Thoracic aorta (tissue), 2 donors: ENCODE data around the gene CKAP2L. TPM values are rescaled to one million over a fixed set of nuclear protein-coding genes. Genes with fewer than 3 reads are reported as not detected.

Experiments
- ATAC-seq: fragments of 150-250 bp; one replicate; pipeline ENCODE4 v1.8.0; 2017; ENCODE audit warnings: low read depth; ENCODE audit not compliant: insufficient number of reproducible peaks, low FRiP score
- DNase-seq: peaks from one replicate; pipeline ENCODE4 v3.0.0-alpha.2; 2020; ENCODE audit warnings: low spot score
- H3K27ac ChIP-seq, 2 donors: fragments of 200-600 bp; sonication (generic); 1 replicate in 1 of 2; 2 replicates in 1 of 2; pipeline ENCODE4 v1.5.1; 2016; ENCODE audit warnings: mild to moderate bottlenecking in 2 of 2, moderate library complexity in 2 of 2
- H3K27me3 ChIP-seq: fragments of 200-600 bp; sonication (generic); replicated peaks from 2 replicates; pipeline ENCODE4 v1.6.0; 2016; ENCODE audit warnings: mild to moderate bottlenecking; ENCODE audit not compliant: insufficient read depth
- H3K36me3 ChIP-seq: fragments of 200-600 bp; sonication (generic); one replicate; pipeline ENCODE4 v1.5.1; 2016
- H3K4me1 ChIP-seq, 2 donors: fragments of 200-600 bp; sonication (generic); 1 replicate in 1 of 2; 2 replicates in 1 of 2; pipeline versions ENCODE4 v1.5.1 to v1.6.0; 2016; ENCODE audit warnings: low read depth in 2 of 2, mild to moderate bottlenecking in 1 of 2; ENCODE audit not compliant: control insufficient read depth in 1 of 2
- H3K4me3 ChIP-seq: fragments of 200-600 bp; sonication (generic); 2 replicates; pipeline ENCODE4 v1.5.1; 2016; ENCODE audit warnings: mild to moderate bottlenecking
- H3K9me3 ChIP-seq: fragments of 200-600 bp; sonication (generic); 2 replicates; pipeline ENCODE4 v1.5.1; 2016
- total RNA-seq, 2 donors: library from RNA; depleted of rRNA; stranded (reverse); fragments of >200 nt; gene quantifications; one replicate each; pipeline versions ENCODE4 v1.1.0 to v1.2.3, GENCODE V29; 2016
- TF ChIP-seq, protein P1 (sequence below): fragments of 200-600 bp; sonication (generic); IDR thresholded peaks from one replicate; pipeline ENCODE4 v1.5.1; 2019; ENCODE audit warnings: antibody characterized with exemption

The CKAP2L gene
- total RNA-seq, 2 donors from 2014 or later = 1.3 TPM; not detected in 1

DNA sequence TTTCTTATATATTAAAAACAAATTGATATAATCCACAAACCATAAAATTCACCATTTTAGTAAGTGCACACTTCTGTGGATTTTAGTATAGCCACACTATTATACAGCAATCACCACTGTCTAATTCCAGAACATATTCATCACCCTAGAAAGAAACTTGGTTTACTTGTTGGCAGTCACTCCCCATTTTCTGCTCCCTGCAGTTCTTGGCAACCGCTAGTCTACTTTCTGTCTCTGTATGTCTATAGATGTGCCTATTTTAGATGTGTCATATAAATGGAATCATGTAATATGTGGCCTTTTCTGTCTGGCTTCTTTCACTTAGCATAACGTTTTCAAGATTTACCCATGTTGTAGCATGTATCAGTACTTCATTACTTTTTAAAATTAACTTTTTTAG is 5.7 kb downstream of the CKAP2L start:
- H3K36me3 ChIP-seq = no peaks in the 10 kb centered on the region
- no peak for DNase-seq
- no peak overlapping the region for H3K27ac ChIP-seq
- ATAC-seq = no peak
- TF ChIP-seq, protein P1, sequence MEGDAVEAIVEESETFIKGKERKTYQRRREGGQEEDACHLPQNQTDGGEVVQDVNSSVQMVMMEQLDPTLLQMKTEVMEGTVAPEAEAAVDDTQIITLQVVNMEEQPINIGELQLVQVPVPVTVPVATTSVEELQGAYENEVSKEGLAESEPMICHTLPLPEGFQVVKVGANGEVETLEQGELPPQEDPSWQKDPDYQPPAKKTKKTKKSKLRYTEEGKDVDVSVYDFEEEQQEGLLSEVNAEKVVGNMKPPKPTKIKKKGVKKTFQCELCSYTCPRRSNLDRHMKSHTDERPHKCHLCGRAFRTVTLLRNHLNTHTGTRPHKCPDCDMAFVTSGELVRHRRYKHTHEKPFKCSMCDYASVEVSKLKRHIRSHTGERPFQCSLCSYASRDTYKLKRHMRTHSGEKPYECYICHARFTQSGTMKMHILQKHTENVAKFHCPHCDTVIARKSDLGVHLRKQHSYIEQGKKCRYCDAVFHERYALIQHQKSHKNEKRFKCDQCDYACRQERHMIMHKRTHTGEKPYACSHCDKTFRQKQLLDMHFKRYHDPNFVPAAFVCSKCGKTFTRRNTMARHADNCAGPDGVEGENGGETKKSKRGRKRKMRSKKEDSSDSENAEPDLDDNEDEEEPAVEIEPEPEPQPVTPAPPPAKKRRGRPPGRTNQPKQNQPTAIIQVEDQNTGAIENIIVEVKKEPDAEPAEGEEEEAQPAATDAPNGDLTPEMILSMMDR = no peak
- no peaks in the 10 kb centered on the region for H3K4me1 ChIP-seq
- H3K9me3 ChIP-seq = no peaks in the 10 kb centered on the region
- no peak overlapping the region for H3K4me3 ChIP-seq
- H3K27me3 ChIP-seq = no peaks in the 10 kb centered on the region

DNA sequence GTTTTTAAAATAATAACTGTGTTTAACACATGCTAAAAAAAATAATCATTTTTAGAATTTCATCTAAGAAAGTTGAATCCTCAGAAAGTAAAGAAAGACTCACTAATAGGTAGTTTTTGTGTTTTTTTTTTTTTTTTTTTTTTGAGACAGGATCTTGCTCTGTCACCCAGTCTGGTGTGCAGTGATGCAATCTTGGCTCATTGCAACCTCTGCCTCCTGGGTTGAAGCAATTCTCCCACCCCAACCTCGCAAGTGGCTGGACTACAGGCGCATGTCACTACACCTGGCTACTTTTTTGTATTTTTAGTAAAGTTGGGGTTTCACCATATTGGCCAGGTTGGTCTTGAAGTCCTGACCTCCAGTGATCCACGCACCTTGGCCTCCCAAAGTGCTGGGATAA is 7.1 kb downstream of the CKAP2L start:
- no peak overlapping the region for H3K27ac ChIP-seq
- ATAC-seq (no peak), DNase-seq (no peak)
- H3K4me1 ChIP-seq = no peaks in the 10 kb centered on the region
- H3K9me3 ChIP-seq = no peaks in the 10 kb centered on the region
- H3K36me3 ChIP-seq = no peaks in the 10 kb centered on the region
- no peak overlapping the region for H3K4me3 ChIP-seq
- no peaks in the 10 kb centered on the region for H3K27me3 ChIP-seq
- TF ChIP-seq, protein P1 = no peak

DNA sequence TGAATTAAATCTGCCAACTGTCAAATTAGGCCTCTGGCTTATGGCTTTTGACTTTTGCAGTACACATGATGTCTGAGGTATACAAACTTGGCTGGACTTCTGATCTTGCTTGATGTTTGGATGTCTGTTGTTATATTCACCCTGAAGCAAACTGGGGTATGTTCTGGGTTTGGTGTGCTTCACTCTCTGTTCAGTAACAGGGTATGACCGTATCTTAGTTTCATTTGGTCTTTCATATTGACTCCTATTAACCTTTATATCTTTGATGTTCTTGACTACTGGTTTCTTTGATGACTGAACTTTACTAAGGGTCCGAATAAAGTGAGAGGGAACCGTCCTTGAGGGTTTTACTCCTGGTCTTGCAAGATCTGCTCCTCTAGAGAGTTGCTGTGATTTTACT is 8.2 kb downstream of the CKAP2L start:
- no peaks in the 10 kb centered on the region for H3K4me1 ChIP-seq
- H3K27ac ChIP-seq = no peak overlapping the region
- H3K4me3 ChIP-seq = no peak overlapping the region
- no peaks in the 10 kb centered on the region for H3K9me3 ChIP-seq
- H3K27me3 ChIP-seq = no peaks in the 10 kb centered on the region
- DNase-seq (no peak), ATAC-seq (no peak)
- H3K36me3 ChIP-seq = no peaks in the 10 kb centered on the region
- TF ChIP-seq, protein P1 = no peak

DNA sequence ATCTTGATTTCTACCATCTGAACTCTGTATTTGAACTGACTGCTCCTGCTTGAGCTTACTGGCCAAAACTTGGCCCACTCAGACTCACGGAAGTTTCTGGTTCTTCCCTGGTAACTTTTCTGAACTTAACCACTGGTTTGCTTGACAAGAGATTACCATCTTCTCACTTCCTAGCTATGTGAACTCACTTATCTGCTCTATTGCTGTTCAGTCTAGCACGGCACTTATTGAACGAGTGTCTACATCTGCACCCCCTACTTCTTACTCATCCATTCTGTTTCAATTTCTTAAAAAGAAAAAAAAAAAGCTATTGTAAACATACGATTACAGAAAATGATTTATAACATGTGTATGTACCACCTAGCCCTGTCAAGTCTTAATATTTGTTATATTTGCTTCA is 9.0 kb downstream of the CKAP2L start:
- Histone ChIP-seq H3K27me3 (no peaks in the 10 kb centered on the region), H3K27ac (no peak overlapping the region), H3K36me3 (no peaks in the 10 kb centered on the region), H3K9me3 (no peaks in the 10 kb centered on the region), H3K4me1 (no peaks in the 10 kb centered on the region), H3K4me3 (no peak overlapping the region)
- DNase-seq (no peak), ATAC-seq (no peak)
- TF ChIP-seq, protein P1 = no peak

DNA sequence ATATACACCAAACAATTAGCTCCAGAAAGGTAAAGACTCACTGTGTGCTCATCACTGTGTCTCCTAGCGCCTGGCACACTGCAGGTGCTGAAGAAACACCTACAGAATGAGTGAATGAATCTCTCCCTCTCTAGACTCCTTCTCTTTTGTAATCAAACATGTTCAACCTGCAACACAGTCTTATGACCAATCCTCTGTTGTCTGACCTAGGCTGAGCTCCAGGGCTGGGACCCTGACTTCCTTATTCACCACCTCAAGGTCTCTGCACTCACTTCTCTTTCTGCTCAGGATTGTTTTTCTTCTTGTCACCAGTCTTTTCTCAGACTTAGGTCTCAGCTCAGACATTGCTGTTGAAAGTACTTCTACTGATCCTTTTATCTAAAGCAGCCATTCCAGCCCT is 9.8 kb downstream of the CKAP2L start:
- H3K27ac ChIP-seq = no peak overlapping the region
- H3K36me3 ChIP-seq = no peaks in the 10 kb centered on the region
- no peak overlapping the region for H3K4me3 ChIP-seq
- ATAC-seq (no peak), DNase-seq (no peak)
- TF ChIP-seq, protein P1 = no peak
- H3K9me3 ChIP-seq = no peaks in the 10 kb centered on the region
- H3K4me1 ChIP-seq = no peaks in the 10 kb centered on the region
- no peaks in the 10 kb centered on the region for H3K27me3 ChIP-seq
